NCI-H1436 treated with DMSO at 0.1 percent for 48 hours (cell line): ENCODE measurements around the gene ART1.
"Not testable (repeated sequence)": the region's sequence is repeated elsewhere in the genome, so short reads cannot be mapped to it uniquely, and the experiment has no call there.

ENCODE experiments used
- DNase-seq: peaks from one replicate; lab custom pipeline; 2025; lab: John Stamatoyannopoulos, UW

ART1 gene, protein sequence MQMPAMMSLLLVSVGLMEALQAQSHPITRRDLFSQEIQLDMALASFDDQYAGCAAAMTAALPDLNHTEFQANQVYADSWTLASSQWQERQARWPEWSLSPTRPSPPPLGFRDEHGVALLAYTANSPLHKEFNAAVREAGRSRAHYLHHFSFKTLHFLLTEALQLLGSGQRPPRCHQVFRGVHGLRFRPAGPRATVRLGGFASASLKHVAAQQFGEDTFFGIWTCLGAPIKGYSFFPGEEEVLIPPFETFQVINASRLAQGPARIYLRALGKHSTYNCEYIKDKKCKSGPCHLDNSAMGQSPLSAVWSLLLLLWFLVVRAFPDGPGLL

DNA sequence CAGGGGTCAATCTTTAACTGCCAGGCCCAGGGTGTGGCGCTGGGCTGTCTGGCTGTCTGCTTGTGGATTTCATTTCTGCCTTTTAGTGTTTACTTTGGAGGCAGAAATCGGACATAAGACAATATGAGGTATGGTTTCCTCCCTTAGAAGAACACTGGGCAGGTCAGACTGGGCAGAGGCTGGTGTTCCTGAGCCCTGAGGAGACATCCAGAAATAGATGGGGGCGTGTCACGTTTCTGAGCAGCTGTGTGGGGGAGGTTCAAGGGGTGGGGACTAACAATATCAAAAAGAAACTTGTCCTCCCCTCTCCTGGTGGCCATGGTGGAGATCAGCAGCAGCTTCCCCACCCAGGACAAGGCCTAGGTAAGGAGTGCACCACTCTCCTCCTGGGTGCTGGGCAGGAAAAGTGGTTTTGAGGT is at the start of gene ART1:
Gene ART1 (plus strand): TSS at position 312 of the 419 bp plus-strand sequence. CDS start 14,086 bp downstream, outside the sequence.
- no peak for DNase-seq

DNA sequence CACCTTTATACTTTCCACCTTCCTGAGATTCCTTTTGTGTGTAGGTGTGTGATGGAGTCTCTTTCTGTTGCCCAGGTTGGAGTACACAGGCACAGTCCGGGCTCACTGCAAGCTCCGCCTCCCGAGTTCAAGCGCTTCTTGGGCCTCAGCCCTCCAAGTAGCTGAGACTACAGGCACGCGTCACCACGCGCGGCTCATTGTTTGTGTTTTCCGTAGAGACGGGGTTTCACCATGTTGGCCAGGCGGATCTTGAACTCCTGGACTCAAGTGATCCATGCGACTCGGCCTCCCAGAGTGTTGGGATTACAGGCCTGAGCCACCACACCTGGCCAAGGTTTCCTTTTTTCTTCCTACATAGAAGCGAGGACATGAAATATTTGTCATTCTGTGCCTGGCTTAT is 47.2 kb upstream of the ART1 start:
- DNase-seq = not testable (repeated sequence)

DNA sequence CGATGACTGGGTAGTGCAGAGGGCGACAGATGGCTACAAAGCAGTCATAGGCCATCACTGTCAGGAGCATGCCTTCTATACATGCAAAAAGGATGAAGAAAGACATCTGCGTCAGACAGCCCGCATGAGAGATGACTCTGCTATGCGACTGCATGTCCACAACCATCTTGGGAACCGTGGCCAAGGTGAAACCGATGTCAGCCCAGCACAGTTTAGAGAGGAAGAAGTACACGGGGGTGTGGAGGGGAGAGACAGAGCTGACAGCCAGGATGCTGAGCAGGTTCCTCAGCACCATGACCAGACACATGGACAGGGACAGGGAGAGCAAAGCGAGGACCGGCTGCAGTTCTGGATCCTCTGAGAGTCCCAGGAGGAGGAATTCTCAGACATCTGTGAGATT is 44.7 kb upstream of the ART1 start:
- DNase-seq = not testable (repeated sequence)

DNA sequence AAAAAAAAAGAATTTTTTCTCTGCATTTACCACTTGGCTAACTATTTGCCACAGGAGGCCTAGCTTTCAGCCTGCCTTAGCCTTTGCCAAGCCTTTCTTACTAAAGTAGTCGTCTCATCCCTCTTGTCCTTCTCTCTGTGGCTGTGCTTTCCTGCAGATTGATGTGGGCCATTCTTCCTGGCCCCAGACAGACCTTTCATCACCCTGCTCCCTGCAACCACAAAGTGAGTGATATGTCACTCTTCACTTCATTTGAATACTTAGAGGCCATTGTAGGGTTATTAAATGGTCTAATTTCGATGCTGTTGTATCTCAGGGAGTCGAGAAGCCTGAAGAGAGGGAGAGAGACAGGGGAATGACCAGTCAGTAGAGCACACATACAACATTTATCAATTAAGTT is 40.8 kb upstream of the ART1 start:
- no peak for DNase-seq

DNA sequence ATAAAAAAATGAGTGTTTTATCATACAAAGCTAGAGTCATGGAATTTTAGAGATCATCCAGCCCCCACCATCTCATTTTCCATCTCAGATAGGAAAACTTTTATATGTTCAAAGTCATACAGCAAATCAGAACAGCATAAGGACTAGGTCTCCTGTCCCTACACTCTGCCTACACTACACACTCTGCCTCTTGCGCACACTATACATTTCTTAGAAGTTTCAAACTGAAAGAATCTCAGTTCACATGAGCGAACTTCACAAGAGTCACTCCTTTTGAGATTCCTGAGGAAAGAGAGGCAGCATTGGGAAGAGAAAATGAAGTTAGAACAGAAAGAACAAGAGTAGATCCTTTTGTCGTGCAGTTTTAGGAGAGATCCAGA is 39.7 kb upstream of the ART1 start:
- DNase-seq = no peak

DNA sequence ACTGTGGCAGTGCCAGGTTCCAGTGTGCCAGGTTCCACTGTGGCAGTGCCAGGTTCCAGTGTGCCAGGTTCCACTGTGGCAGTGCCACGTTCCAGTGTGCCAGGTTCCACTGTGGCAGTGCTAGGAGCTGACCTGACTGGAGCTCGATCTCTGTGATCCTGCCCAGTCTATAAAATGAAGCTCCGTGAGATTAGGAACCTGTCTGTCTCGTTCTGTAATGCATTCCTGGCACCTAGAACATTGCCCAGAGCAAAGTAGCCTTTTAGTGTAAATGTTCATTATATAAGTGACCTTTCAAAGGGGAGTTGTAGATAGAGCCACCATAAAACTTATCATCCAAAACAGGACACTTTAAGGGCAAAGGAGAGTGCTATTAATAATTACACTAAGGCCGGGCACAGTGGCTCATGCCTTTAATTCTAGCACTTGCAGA is 39.1 kb upstream of the ART1 start:
- DNase-seq = no peak

DNA sequence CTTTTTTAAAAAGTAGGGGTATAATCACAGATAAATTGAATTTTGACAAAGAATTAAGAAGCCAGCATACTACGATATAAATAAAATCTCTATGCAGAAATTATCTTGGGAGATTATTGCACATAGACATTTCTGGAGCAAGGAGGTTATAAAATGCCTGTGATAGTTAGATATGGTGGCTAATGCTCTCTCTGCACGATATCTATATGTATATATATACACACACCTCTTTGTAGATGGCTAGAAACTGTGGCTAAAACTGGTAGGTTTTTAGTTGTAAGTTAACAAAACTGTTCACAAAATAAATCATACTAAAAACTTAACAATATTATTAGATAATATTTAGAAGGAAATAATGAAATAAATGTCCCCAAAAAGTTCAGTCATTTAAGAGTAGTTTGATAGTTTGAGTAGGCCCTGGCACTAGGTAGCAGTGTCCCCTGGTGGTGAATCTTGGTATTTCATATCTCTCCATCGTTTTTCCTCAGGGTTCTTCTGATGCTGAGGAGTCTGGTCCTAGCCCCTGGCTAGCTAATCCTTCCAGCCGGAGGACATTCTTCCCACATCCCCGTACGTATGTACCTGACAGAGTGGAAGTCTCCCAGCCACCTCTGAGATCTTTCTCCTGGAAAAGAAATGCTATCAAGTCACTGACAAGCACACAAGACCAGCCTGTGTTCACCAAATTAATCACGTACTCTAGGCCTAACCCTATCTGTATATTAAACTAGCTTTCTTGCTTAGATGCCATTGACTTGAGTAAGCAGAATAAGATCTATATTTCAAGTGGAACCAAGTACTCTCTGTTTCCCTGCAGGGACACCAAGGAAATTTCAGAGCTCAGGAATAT is 35.3 kb upstream of the ART1 start:
- no peak for DNase-seq

DNA sequence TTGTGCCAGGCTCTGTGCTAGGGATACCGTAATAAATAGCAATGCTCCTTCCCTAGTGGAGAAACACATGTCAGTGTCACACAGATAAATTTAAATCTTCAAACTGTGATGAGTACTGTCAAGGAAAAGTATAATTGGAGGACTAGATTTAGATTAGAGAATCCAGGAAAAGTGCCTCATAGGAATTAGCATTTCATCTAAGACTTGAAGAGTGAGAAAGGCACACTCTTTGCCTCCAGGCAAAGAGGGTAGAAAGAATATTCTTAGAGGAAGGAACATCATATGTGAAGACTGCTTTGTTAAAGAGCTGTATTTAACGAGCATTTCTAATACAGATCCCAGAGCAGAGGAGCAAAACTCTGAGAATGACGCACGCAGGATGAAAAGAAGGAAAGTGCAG is 34.1 kb upstream of the ART1 start:
- DNase-seq = no peak

DNA sequence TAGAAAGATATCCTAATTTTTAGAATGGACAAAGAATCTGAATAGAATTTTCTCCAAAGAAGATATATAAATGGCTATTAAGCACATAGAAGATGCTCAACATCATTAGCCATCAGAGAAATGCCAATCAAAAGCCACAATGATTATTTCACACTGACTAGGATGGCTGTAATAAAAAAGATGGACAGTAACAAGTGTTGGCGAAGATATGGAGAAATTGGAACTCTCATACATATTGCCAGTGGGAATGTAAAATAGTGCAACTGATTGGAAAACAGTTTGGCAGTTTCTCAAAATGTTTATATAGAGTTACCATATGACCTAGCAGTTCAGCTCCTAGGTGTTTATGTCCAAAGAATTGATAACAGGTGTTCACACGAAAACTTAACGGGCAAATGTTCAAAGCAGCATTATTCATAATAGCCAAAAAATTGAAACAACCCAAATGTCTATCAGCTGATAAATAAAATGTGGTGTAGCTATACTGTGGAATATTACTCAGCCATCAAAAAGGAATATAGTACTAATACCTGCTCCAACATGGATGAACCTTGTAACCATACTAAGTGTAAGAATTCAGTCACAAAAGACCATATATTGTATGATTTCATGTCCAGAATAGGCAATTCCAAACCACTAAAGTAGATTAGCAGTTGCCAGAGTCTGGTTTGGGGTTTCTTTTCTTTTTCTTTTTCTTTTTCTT is 32.8 kb upstream of the ART1 start:
- no peak for DNase-seq

DNA sequence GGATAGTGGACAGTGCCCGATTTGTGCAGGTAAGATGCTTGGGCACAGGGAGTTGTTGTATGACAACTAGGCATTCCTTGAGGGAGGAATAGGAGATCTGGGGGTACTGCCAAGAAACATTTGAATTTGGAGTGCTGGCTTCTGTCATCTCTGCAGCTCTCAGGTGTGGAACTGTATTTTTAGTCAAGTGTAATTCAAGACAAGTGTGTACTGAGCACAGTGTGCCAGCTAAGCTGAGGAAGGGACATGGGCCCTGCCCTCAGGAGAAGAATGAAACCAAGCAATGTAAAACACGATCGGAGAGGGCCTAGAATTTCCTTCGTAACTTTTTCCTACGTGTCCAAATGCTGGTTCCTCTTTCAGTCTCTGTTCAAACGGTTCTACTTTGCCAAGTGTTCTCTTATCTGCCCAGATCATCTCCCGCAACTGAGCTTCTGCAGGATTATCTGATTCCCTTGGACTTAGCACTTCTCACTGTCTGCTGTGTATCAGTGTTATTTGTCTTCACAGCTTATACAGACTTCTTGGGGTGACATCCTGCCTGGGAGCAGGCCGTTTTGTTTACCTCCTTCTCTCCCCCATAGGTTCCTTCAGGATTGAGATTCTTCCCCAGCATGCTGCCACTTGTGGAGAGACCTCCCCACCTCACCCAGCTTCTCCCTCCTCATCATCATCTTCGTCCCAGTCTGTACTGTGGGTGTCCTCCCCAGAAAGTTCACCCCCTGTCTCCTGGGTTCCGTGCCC is 30.8 kb upstream of the ART1 start:
- no peak for DNase-seq

DNA sequence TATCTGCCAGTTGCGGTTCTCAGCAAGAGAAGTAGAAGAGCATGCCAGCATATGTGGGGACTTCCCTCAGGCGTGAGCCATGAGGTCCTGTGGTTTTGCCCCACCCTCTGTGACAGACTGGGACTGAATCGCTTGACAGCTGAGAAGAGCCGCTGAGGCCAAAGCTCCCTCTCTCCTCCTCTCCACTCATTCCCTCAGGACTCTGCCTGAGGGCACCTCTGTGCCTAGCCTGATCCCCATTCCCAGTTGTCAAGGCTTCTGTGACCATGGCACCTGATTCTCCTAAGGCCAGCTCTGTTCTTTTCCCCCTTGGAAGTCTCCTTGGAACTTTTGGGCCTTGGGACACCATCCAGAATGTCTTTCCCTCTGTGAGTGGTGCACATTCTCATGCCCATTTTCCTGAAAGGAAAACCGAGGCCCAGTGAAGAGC is 30.2 kb upstream of the ART1 start:
- DNase-seq = no peak

DNA sequence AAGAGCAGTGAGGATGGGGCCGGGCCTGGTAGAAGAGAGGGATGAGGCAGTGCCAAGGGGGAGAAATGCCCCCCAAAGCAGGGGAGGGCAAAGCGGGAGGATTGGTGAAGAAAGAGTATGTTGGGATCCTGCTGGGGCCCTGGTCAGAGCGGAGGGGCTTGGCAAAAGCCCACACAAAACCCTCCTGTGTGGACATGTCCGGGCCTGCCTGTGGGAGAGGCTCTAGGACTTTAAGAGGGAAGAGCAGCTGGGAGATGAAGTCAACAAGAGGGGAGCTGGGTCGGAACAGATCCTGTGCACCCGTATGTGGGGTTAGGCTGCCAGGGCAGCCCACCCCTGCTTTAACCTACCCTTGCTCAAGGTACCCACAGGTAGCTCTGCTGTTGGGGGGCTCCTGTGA is 28.9 kb upstream of the ART1 start:
- DNase-seq = no peak

DNA sequence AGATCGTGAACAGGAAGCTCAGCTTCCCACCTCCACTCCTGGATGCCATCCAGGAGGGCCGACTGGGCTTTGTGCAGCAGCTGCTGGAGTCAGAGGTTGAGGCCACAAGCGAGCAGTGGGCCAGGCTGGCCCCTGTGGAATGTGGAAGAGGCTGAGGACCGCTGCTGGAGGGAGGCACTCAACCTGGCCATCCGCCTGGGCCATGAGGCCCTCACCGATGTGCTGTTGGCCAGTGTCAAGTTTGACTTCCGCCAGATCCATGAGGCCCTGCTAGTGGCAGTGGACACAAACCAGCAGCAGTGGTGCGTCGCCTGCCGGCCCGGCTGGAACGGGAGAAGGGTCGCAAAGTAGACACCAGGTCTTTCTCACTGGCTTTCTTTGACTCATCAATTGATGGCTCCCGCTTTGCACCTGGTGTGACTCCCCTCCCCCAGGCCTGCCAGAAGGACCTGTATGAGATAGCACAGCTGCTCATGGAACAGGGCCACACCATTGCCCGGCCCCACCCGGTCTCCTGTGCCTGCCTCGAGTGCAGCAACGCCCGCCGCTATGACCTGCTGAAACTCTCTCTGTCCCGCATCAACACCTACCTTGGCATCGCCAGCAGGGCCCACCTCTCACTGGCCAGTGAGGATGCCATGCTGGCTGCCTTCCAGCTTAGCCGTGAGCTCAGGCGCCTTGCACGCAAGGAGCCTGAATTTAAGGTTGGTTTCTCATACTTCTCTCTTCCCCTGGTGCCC is 28.0 kb upstream of the ART1 start:
- no peak for DNase-seq

DNA sequence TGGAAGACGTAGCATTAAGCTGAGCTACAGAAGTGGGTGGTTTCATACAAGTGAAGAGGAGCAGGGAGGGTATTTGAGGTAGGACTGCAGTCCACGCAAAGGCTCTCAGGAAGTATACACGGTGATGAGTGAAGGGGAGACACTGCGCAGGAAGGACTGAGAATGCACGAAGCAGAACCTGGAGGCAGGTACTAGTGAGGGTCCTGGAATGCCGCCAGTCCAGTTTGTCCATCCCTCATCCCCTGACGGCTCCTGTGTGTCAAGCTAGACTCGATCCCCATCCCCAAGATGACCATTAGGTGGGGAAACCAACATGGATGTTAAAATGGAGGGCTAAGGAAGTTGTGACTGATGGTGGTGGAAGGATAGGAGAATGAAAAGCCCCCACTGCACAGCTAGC is 26.9 kb upstream of the ART1 start:
- no peak for DNase-seq

DNA sequence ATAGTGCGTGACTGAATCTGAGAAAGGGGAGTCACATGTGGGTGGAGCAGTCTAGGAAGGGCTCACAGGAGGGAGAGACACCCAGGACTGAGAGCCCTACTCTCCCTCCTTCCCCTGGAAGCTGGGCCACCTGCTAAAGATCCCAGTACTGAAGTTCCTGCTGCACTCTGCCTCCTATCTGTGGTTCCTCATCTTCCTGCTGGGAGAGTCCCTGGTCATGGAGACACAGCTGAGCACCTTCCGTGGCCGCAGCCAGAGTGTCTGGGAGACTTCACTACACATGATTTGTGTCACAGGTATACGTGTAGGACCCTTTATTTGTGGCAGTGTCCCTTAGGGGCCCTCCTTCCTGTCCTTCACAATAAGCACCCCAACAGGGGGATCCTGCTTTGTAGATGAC is 22.4 kb upstream of the ART1 start:
- DNase-seq = no peak

DNA sequence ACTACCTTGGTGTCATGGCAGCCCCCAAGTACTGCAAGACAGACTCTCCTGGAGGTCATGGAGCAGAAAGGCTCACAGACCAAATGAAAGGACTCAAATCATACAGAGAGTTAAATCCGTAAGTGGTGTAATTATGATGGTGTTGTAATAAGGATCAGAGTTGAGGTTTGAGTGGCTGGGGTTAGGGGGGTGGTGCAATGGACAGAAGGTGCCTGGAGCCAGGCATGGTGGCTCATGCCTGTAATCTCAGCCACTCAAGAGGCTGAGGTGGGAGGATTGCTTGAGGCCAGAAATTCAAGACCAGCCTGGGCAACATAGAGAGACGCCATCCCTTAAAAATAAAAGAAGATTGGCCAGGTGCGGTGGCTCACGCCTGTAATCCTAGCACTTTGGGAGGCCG is 21.8 kb upstream of the ART1 start:
- no peak for DNase-seq

DNA sequence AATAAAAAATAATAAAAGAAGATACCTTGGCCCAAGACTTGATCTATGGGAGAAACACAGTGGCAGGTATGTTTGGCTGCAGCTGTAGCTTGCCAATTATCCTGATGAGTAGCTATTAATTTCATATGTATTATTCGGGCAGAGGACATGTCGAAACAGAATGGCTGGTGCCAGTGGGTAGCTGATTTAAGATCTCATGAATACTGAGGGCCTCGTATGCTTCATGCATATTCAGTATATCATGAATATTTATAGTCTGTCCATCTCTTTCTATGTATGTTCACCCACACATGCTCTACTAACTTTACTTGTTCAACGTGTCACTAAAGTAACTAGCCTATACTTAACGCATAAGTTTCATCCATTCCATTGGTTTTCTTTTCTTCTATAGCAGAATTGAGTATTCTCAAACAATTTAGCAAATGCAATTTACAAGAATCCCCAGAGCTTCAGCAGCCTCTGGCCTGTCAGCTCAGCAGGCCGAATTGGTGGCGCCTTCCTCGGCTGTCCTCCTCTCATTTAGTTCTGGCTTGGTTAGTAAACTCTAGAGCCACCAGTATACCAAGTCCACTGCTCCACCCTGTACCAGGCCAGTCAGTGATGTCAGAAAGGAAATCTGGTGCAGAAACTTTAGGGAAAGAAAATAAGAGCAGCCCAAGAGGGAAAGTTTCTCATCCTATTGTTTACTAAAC is 21.0 kb upstream of the ART1 start:
- DNase-seq = no peak

DNA sequence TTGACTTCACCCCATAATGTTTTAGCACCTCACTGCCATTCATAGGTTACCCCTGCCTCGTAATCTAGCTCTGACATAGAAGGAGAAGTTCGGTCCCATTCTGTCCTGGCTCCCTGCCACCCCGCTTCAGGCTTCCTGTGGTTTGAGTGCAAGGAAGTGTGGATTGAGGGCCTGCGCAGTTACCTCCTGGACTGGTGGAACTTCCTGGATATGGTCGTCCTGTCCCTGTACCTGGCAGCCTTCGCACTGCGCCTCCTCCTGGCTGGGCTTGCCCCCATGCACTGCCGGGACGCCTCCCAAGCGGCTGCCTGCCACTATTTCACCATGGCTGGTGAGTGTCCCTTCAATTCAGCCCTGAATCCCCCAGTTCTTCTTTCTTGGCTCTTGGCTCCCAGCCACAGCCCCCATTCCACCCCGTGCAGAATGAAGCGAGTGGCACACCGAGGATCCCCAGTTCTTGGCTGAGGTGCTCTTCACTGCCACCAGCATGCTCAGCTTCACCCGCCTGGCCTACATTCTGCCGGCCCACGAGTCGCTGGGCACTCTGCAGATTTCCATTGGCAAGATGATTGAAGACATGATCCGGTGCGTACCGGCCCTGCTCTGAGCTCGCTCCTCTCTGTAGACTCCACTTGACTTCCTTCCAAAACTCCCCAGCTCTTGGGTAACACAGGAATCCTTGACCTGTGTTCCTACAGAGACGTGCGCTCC is 18.5 kb upstream of the ART1 start:
- no peak for DNase-seq

DNA sequence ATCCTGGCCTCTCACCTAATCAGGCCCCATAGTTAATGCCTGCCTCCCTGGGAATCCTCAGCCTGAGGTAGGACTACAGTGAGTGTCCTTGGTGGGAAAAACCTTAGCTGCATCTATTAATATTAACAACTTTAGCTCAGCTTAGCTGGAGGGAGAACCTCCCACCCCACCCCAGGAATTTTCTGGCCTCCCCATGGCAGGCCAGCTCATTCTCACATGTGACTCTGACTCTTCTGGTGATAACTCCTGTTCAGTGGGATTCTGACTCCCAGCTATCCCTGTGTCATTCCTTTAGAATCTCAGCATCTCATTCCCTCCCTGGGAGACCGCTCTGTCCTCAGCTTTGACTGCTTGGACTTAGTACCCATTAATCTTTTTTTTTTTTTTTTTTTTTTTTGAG is 17.6 kb upstream of the ART1 start:
- no peak for DNase-seq

DNA sequence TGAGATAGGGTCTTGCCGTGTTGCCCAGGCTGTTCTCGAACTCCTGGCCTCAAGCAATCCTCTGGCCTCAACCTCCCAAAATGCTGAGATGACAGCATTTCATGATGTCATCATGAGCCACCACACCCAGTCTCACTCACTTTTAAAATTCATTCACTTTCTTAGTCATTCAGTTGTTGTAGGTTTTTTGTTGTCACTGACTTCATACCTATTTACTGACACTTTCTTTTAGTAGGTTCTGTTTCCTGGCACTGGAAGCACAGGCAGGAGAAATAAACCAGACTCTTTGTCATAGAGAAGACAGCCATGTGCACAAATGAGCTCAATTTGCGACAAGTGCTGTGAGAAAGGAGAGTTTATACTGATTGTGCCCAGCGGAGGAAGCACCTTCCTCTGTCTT is 13.6 kb upstream of the ART1 start:
- no peak for DNase-seq
